OCI-LY3 (cell line): Measurements from ENCODE around the gene LYPD4.

Experiments
- CTCF ChIP-seq: fragments of 200-600, 300-600 bp; sonication (generic); IDR thresholded peaks from 2 replicates; pipeline ENCODE4 v1.5.1; 2014; ENCODE audit warnings: antibody characterized with exemption, low read length, low read depth
- EZH2phosphoT487 ChIP-seq: fragments of 200-600 bp; shearing (Covaris generic); IDR thresholded peaks from 2 replicates; pipeline ENCODE4 v1.6.1; 2018; ENCODE audit warnings: antibody characterized with exemption, mixed run types, low read depth

DNA sequence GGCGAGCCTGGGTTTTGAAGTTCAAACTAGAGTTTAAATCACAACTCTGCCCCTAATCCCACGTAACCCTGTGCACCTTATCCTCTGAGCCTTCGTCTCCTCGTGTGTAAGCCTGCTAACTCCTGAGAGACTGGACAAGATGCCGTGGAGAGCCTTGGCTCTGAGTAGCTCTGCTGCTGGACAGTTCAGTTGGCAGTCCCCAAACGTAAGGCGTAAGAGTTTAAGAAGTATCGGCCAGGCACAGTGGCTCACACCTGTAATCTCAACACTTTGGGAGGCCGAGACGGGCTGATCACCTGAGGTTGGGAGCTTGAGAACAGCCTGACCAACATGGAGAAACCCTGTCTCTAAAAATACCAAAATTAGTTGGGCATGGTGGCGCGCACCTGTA, 27.9 kb upstream of the LYPD4 start:
- TF ChIP-seq EZH2phosphoT487 (no peak), CTCF (no peak)
